Right atrium auricular region (tissue), 2 donors: ENCODE data around the gene LHPP. TPM values are rescaled to one million over a fixed set of nuclear protein-coding genes. Genes with fewer than 3 reads are reported as not detected.

Experiments used
- DNase-seq: peaks from one replicate; pipeline ENCODE4 v3.0.0-alpha.2; 2019; ENCODE audit warnings: low spot score
- H3K27ac ChIP-seq, 2 donors: fragments of 200-600 bp; sonication (generic); 1 replicate in 1 of 2; 2 replicates in 1 of 2; pipeline ENCODE4 v1.5.1; 2016 to 2019
- H3K27me3 ChIP-seq, 2 donors: fragments of 200-600 bp; sonication (generic); one replicate each; pipeline versions ENCODE4 v1.5.1 to v1.6.0; 2017 to 2019
- H3K36me3 ChIP-seq: fragments of 200-600 bp; sonication (generic); one replicate; pipeline ENCODE4 v1.5.1; 2016
- H3K4me1 ChIP-seq, 2 donors: fragments of 200-600 bp; sonication (generic); one replicate each; pipeline versions ENCODE4 v1.5.1 to v1.6.0; 2017 to 2019
- H3K4me3 ChIP-seq, 2 donors: fragments of 200-600 bp; sonication (generic); 1 replicate in 1 of 2; 2 replicates in 1 of 2; pipeline ENCODE4 v1.5.1; 2017 to 2019; ENCODE audit warnings: mild to moderate bottlenecking in 1 of 2, moderate library complexity in 1 of 2
- H3K9me3 ChIP-seq, 2 donors: fragments of 200-600 bp; sonication (generic); one replicate each; pipeline ENCODE4 v1.5.1; 2019
- total RNA-seq, 2 donors: library from RNA; depleted of rRNA; stranded (reverse); fragments of >200 nt; gene quantifications; one replicate each; pipeline ENCODE4 v1.1.0, GENCODE V29; 2016
- TF ChIP-seq, protein P1 (sequence below), 2 donors: fragments of 200-600 bp; sonication (generic); IDR thresholded peaks; one replicate each; pipeline ENCODE4 v1.5.1; 2019; ENCODE audit warnings: antibody characterized with exemption in 2 of 2

LHPP gene
- total RNA-seq, 2 donors from 2014 or later = 10.3 to 23.7 TPM

DNA sequence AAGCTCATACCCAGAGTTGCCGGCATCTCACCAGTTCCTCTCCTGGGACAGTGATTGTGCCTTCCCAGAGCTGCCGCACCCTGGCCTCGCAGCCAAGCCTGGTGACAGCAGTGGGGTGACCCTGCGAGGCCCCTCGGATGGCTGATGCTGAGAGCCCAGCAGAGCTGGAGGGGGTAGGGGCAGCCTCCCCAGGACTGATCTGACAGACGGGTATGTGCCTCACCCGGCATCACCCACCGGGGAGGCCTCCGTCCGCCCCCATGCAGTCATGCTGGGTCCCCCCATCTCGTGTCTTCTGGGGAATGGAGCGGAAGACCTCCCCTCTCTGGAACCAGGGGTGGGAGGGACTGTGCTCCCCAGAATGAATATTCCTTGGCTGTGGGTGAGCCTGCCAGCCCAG is 82.3 kb downstream of the LHPP start:
- no peaks in the 10 kb centered on the region for H3K36me3 ChIP-seq
- no peak overlapping the region for H3K4me3 ChIP-seq
- H3K27me3 ChIP-seq = no peaks in the 10 kb centered on the region
- TF ChIP-seq, protein P1, sequence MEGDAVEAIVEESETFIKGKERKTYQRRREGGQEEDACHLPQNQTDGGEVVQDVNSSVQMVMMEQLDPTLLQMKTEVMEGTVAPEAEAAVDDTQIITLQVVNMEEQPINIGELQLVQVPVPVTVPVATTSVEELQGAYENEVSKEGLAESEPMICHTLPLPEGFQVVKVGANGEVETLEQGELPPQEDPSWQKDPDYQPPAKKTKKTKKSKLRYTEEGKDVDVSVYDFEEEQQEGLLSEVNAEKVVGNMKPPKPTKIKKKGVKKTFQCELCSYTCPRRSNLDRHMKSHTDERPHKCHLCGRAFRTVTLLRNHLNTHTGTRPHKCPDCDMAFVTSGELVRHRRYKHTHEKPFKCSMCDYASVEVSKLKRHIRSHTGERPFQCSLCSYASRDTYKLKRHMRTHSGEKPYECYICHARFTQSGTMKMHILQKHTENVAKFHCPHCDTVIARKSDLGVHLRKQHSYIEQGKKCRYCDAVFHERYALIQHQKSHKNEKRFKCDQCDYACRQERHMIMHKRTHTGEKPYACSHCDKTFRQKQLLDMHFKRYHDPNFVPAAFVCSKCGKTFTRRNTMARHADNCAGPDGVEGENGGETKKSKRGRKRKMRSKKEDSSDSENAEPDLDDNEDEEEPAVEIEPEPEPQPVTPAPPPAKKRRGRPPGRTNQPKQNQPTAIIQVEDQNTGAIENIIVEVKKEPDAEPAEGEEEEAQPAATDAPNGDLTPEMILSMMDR (IDR thresholded peaks at IDR 0.05) = no peak
- peaks cover 0 to 12% of the 10 kb centered on the region in 2 donors for H3K4me1 ChIP-seq
- no peak for DNase-seq
- H3K9me3 ChIP-seq = no peaks in the 10 kb centered on the region
- H3K27ac ChIP-seq = no peak overlapping the region

- Histone ChIP-seq H3K27ac (no peak overlapping the region), H3K36me3 (no peaks in the 10 kb centered on the region), H3K9me3 (no peaks in the 10 kb centered on the region), H3K4me3 (no peak overlapping the region), H3K4me1 (peaks cover 0 to 12% of the 10 kb centered on the region in 2 donors), H3K27me3 (no peaks in the 10 kb centered on the region)
- DNase-seq = no peak
- TF ChIP-seq, protein P1 (IDR thresholded peaks at IDR 0.05) = no peak
These were observed 83.1 kb downstream of the LHPP start for GRCh38 chr10:124544711-124545110.

- Histone ChIP-seq H3K27me3 (no peaks in the 10 kb centered on the region), H3K36me3 (no peaks in the 10 kb centered on the region), H3K27ac (no peak overlapping the region), H3K4me1 (peaks cover 0 to 6% of the 10 kb centered on the region in 2 donors), H3K9me3 (no peaks in the 10 kb centered on the region), H3K4me3 (no peak overlapping the region)
- DNase-seq = no peak
- TF ChIP-seq, protein P1 (IDR thresholded peaks at IDR 0.05) = no peak
These were observed 83.9 kb downstream of the LHPP start for GRCh38 chr10:124545351-124546054.

DNA sequence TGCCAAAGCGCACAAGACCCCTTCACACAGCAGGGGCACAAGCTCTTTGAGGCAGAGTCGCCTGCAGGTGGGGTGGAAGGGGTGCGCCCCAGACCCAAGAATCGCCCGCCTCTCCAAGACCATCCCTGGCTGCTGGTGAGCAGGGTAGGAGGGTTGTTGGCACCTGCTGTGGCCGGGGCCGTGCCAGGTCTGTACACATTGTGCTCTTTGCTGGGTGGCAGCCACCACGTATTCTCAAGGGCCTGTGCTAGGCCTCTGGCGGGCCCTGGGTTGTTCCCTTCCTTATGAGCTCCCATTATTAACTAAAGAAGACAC is 84.4 kb downstream of the LHPP start:
- H3K27ac ChIP-seq = no peak overlapping the region
- H3K4me3 ChIP-seq = no peak overlapping the region
- peaks cover 0 to 4% of the 10 kb centered on the region in 2 donors for H3K4me1 ChIP-seq
- no peaks in the 10 kb centered on the region for H3K9me3 ChIP-seq
- H3K27me3 ChIP-seq = no peaks in the 10 kb centered on the region
- TF ChIP-seq, protein P1 (IDR thresholded peaks at IDR 0.05) = no peak
- no peaks in the 10 kb centered on the region for H3K36me3 ChIP-seq
- no peak for DNase-seq

DNA sequence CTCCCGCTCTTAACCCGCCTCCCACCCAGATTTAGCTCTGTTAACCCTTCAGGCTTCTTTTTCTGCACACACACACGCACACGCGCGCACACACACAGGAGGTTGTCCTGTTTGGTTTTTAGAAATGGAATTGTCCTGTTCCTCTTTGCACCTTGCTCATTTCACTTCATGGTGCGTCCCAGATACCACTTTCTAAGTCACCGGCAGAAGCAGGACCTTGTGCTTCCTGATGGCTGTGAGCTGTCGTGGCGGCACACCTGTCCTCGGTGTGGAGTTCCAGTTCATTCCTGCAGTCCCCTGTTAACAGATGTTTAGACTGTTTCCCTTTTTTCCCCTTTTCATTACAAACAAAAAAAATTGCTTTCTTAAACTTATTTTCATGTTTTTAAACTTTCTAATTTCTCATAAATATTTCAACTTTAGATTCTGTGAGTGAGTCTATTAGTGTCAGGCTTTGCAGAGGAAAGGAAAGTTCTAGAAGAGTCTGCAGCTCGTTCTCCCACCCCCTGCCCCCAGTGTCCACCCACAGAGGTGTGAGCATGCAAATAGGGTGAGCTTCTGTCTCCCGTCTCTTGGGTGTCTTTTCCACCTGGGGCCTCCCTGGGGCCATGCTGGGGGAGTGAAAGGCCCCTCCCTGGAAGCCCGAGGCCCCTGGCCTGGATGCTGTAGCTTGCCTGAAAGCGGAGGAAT is 85.5 kb downstream of the LHPP start:
- TF ChIP-seq, protein P1 (IDR thresholded peaks at IDR 0.05) = no peak
- Histone ChIP-seq H3K36me3 (no peaks in the 10 kb centered on the region), H3K4me3 (no peak overlapping the region), H3K27ac (no peak overlapping the region), H3K27me3 (no peaks in the 10 kb centered on the region), H3K9me3 (no peaks in the 10 kb centered on the region), H3K4me1 (peaks cover 0 to 4% of the 10 kb centered on the region in 2 donors)
- DNase-seq = no peak
